A549 (cell line): ENCODE data around the gene THAP4.

ENCODE experiments used
- EP300 ChIP-seq, 2 experiments: fragments of >200 bp; sonication (Bioruptor Twin); formaldehyde crosslinking; IDR thresholded peaks; 2 replicates in 1 of 2; 3 replicates in 1 of 2; pipeline ENCODE4 v1.6.1; 2016 to 2017
- ESRRA ChIP-seq: fragments of 150-350 bp; IDR thresholded peaks from 2 replicates; pipeline ENCODE4 v1.6.1; 2014; ENCODE audit warnings: mild to moderate bottlenecking, low read length, borderline replicate concordance
- FOSB ChIP-seq: fragments of 250-450 bp; sonication (Bioruptor Pico); IDR thresholded peaks from 2 replicates; pipeline ENCODE4 v1.5.0; 2020; ENCODE audit warnings: mild to moderate bottlenecking, moderate library complexity
- KDM5A ChIP-seq: fragments of 200-600 bp; sonication (generic); IDR thresholded peaks from 2 replicates; pipeline ENCODE4 v1.6.1; 2016; ENCODE audit warnings: antibody characterized with exemption, mild to moderate bottlenecking
- POLR2A ChIP-seq: IDR thresholded peaks from 2 replicates; pipeline ENCODE4 v1.6.1; 2012; ENCODE audit warnings: mild to moderate bottlenecking, low read length
- RAD21 ChIP-seq, 2 experiments: fragments of >200 bp in 1 of 2; sonication (Bioruptor Twin) in 1 of 2; formaldehyde crosslinking in 1 of 2; IDR thresholded peaks in 1 of 2; conservative IDR thresholded peaks in 1 of 2; 2 replicates in 1 of 2; 3 replicates in 1 of 2; pipeline ENCODE4 v1.6.1; 2012 to 2018; ENCODE audit warnings: inconsistent platforms in 1 of 2
- SMC3 ChIP-seq: fragments of >200 bp; sonication (Bioruptor Twin); formaldehyde crosslinking; IDR thresholded peaks from 3 replicates; pipeline ENCODE4 v1.6.1; 2018; ENCODE audit warnings: inconsistent platforms
- TF ChIP-seq, protein P1 (sequence below): fragments of >200 bp; sonication (Bioruptor Twin); formaldehyde crosslinking; IDR thresholded peaks from 3 replicates; pipeline ENCODE4 v1.5.1; 2016
- TF ChIP-seq, protein P2 (sequence below): IDR thresholded peaks from 2 replicates; pipeline ENCODE4 v1.6.1; 2012; ENCODE audit warnings: low read depth, borderline replicate concordance
- TF ChIP-seq, protein P3 (sequence below): fragments of 200-600 bp; sonication (generic); IDR thresholded peaks from 2 replicates; pipeline ENCODE4 v1.6.1; 2016; ENCODE audit warnings: antibody characterized with exemption, mild to moderate bottlenecking, moderate library complexity

DNA sequence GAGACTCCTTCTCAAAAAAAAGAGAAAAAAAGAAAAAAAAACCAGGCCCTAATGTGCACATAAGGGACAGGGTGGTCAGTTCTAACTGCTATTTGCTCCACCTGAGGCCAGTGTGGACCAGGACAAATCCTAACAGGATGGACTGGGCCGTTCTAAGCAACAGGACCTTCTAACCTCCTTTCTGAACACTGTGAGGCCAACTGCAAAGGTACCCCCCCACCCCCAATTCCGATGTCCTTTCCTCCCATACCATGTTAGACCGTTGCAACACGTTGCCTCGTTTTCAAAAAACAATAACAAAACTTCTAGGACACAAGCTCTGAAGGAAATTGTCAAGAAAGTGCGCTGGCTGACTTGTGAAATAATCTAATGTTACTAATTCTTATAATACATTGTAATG, 1.2 kb downstream of the THAP4 start:
- TF ChIP-seq, protein P1, sequence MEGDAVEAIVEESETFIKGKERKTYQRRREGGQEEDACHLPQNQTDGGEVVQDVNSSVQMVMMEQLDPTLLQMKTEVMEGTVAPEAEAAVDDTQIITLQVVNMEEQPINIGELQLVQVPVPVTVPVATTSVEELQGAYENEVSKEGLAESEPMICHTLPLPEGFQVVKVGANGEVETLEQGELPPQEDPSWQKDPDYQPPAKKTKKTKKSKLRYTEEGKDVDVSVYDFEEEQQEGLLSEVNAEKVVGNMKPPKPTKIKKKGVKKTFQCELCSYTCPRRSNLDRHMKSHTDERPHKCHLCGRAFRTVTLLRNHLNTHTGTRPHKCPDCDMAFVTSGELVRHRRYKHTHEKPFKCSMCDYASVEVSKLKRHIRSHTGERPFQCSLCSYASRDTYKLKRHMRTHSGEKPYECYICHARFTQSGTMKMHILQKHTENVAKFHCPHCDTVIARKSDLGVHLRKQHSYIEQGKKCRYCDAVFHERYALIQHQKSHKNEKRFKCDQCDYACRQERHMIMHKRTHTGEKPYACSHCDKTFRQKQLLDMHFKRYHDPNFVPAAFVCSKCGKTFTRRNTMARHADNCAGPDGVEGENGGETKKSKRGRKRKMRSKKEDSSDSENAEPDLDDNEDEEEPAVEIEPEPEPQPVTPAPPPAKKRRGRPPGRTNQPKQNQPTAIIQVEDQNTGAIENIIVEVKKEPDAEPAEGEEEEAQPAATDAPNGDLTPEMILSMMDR, result no peak
- TF ChIP-seq RAD21 (conservative IDR thresholded peaks at IDR 0.05 in 1 of 2, IDR thresholded peaks at IDR 0.05 in 1 of 2), result no peak
- no peak for TF ChIP-seq POLR2A
- TF ChIP-seq SMC3, result no peak
- no peak for TF ChIP-seq EP300 (IDR thresholded peaks at IDR 0.05)
- TF ChIP-seq FOSB (CRISPR knock-in tag), result no peak
- TF ChIP-seq, protein P2, sequence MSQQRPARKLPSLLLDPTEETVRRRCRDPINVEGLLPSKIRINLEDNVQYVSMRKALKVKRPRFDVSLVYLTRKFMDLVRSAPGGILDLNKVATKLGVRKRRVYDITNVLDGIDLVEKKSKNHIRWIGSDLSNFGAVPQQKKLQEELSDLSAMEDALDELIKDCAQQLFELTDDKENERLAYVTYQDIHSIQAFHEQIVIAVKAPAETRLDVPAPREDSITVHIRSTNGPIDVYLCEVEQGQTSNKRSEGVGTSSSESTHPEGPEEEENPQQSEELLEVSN, result no peak
- TF ChIP-seq KDM5A, result no peak
- TF ChIP-seq, protein P3, sequence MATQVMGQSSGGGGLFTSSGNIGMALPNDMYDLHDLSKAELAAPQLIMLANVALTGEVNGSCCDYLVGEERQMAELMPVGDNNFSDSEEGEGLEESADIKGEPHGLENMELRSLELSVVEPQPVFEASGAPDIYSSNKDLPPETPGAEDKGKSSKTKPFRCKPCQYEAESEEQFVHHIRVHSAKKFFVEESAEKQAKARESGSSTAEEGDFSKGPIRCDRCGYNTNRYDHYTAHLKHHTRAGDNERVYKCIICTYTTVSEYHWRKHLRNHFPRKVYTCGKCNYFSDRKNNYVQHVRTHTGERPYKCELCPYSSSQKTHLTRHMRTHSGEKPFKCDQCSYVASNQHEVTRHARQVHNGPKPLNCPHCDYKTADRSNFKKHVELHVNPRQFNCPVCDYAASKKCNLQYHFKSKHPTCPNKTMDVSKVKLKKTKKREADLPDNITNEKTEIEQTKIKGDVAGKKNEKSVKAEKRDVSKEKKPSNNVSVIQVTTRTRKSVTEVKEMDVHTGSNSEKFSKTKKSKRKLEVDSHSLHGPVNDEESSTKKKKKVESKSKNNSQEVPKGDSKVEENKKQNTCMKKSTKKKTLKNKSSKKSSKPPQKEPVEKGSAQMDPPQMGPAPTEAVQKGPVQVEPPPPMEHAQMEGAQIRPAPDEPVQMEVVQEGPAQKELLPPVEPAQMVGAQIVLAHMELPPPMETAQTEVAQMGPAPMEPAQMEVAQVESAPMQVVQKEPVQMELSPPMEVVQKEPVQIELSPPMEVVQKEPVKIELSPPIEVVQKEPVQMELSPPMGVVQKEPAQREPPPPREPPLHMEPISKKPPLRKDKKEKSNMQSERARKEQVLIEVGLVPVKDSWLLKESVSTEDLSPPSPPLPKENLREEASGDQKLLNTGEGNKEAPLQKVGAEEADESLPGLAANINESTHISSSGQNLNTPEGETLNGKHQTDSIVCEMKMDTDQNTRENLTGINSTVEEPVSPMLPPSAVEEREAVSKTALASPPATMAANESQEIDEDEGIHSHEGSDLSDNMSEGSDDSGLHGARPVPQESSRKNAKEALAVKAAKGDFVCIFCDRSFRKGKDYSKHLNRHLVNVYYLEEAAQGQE, result no peak
- TF ChIP-seq ESRRA, result no peak
